UCSD-AML1 (cell line): ENCODE measurements around the gene MAP1A.

Experiments
- DNase-seq: peaks from one replicate; lab custom pipeline; 2025; ENCODE audit not compliant: unreplicated experiment; lab: John Stamatoyannopoulos, UW

The MAP1A gene

DNA sequence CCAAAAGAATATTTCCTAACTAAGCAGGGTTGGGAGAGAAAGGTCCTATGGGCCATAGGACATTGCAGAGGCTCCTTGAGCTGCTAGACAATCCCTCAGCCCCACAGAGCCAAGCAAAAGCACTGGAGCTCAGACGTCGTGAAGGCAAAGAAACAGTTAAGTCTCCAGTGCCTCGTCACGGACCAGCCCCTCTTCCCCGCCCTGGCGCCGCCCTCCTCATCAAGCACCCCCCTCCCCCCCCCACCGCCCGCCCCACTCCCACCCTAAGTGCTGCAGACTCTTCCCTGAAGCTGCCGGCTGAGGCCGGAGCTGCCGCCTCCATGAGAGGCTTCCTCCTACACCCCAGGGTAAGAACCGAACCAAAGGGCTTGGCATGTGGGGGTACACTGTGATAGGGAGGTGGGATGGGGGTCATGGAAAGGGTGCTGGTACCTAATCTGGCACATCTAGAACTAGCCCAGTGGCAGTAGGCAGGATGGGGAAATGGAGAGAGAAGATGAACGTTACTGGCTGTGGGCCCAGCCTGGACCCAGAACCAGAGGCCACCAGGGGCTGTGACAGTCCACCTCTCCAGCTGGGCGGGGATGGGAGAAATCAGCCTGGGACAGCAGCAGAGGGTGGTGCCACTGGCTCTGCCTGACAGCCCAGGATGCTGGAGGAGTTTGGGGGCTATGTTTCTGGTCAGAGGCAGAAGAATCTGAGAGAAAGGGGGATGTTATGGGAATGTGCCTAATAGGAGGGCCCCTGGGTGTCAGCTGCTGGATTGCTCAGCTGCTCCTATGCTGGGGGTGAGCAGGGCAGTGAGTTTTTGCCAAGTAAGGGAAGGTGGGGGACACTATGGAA, at the start of gene MAP1A:
Gene MAP1A (plus strand): TSS at position 255 of the 843 bp plus-strand sequence. CDS start 3,866 bp downstream, outside the sequence.
- DNase-seq, result no peak

DNA sequence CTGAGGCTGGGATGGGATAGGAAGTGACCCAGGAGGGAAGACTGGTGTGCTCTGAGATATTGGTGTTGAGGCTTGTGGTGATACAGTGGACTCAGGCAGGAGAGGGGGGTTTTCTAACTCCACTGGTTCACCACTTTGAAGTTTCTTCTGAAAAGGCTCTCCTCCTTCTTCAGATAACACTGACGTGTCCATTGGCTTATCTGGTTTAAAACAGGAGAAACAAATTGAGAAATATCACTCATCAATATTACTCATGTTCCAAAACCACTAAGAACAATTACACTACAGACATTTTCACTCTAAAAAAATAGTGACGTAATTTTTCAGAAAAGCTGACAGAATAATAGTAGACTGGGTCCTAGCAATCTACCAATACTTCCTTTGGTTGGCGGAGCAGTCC, 47.5 kb upstream of the MAP1A start:
- DNase-seq, result no peak

DNA sequence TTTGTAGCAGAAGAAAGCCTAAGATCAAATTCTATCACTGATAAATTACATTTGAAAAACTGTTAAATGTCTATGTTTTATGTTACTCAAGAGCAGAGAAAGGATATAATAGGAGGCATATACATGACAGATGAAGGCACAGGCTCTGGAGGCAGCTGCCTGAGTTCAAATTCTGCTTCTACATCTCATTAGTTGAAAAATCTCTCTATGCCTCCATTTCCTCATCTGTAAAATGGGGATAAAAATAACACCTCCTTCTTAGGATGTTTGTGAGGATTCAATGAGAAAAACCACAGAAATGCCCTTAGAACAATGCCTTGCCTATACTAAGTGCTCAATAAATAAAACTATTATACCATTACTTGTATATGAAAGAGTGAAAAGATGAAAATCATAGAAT, 45.4 kb upstream of the MAP1A start:
- DNase-seq, result no peak

DNA sequence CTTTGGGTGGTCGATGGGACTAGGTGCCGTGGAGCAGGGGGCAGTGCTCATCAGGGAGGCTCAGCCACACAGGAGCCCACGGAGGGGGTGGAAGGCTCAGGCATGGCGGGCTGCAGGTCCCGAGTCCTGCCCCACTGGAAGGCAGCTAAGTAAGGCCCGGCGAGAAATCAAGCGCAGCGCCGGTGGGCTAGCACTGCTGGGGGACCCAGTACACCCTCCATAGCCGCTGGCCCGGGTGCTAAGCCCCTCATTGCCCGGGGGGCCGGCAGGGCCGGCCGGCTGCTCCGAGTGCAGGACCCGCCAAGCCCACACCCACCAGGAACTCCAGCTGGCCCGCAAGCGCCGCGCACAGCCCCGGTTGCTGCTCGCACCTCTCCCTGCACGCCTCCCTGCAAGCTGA, 43.5 kb upstream of the MAP1A start:
- no peak for DNase-seq

DNA sequence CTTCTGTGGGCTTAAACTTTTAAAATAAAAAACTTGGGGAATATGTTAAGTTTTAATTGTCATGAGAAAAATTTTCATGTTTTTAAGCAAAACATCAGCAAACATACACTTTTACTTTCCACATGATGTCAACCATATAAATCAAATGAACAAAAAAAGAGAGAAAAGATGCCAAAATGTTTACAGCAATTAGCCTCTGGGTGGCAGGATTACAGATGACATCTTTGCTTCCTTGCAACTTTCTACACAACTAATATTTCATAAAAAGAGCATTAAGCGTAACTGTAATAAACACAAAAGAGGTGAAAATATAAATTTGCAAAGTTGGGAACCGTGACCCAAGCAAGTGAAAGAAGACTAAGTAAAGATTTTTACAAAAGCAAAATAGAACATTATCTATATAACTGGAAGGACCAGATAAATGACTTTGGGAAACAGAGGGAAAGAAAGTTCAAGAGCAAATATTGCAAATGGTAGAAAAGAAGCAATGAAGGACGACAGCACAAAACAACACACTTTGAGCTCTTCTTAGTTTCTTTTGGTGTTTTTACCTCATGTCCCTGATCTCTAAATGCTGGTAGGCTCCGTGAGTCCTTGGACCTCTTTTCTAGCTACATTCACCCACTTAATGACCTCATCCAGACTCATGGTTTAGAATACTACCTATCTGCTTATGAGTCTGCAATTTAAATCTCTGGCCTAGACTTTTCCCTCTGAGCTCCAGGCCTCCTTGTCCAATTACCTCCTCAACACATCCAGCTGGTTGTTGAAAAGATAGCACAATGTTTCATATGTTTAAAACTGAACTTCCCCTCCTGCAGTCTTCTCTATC, 33.9 kb upstream of the MAP1A start:
- no peak for DNase-seq

DNA sequence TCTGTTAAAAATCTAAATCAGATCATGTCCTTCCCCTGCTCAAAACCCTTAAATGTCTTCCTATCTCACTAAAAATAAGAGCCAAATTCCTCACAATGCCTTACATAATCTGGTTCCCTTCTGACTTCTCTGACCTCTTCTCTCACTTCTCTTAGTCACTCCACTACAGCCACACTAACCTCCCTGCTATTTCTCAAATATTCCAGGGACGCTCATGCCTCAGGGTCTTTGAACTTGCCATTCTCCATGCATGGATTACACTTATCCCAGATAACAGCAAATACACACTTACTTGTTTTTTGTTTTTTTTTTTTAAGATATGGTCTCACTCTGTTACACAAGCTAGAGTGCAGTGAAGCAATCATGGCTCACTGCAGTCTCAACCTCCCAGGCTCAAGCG, 33.0 kb upstream of the MAP1A start:
- no peak for DNase-seq

DNA sequence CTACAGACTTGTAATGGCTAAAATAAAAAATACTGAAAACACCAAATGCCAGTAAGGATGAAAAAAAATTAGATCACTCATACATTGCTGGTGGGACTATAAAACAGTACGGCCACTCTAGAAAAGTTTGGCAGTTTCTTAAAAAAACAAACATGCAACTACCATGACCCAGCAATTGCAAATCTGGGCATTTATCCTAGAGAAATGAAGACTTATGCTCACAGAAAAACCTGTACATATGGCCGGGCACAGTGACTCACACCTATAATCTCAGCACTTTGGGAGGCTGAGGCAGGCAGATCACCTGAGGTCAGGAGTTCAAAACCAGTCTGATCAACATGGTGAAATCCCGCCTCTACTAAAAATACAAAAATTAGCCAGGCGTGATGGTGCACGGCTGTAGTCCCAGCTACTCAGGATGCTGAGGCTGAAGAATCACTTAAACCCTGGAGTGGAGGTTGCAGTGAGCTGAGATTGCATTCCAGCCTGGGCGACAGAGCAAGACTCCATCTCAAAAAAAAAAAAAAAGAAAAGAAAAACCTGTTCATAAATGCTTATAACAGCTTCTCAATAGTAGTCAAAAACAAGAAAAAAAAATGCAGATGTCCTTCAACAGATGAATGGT, 30.0 kb upstream of the MAP1A start:
- DNase-seq, result no peak

DNA sequence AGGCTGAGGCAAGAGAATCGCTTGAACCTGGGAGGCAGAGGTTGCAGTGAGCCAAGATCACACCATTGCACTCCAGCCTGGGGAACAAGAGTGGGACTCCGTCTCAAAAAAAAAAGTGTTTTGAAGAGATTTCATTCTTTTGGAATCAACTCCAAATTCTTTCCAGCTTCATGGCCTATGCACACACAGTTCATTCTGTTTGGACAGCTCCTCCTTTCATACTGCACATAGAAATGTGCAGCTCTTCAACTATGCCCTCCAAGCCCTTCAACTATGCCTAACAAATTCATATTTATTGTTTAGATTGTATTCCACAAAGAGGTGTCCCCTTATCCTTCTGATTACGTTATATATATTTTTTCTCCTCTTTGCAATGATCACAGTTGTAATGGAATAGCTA, 28.6 kb upstream of the MAP1A start:
- DNase-seq, result no peak

DNA sequence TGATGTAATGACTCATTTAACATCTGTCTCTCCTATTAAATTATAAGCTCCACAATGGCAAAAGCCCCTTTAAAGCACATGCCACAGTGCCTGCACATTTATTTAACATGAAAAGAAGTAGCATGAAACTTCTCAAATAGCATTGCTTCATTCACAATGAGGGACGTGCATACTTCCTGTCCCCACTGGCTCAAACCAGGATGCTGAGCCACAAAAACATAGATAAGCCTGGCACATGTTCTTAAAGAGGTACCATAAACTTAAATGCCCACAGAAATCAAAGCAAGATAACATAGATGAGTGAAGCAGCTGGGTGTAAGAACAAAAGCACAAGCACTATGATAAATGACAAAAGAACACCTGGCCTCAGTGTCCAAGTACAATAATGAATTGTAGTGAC, 28.2 kb upstream of the MAP1A start:
- no peak for DNase-seq

DNA sequence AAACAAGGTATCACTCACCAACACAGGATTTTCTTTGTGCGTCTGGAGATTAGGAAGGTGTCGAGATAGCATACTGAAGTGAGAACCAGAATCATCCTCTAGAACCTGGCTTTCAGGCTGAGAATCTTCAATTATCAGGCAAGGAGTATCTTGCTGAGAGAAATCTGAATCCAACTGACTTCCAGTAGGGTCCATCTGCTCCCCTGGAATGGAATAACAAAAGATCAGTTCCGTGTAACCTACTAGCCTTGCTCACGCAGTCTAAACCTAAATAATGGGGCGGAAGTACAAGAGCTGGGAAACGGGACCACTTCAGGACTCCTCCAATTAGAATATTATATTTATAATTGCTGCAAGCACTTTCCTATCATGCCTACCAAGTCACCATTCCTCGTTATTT, 25.1 kb upstream of the MAP1A start:
- no peak for DNase-seq

DNA sequence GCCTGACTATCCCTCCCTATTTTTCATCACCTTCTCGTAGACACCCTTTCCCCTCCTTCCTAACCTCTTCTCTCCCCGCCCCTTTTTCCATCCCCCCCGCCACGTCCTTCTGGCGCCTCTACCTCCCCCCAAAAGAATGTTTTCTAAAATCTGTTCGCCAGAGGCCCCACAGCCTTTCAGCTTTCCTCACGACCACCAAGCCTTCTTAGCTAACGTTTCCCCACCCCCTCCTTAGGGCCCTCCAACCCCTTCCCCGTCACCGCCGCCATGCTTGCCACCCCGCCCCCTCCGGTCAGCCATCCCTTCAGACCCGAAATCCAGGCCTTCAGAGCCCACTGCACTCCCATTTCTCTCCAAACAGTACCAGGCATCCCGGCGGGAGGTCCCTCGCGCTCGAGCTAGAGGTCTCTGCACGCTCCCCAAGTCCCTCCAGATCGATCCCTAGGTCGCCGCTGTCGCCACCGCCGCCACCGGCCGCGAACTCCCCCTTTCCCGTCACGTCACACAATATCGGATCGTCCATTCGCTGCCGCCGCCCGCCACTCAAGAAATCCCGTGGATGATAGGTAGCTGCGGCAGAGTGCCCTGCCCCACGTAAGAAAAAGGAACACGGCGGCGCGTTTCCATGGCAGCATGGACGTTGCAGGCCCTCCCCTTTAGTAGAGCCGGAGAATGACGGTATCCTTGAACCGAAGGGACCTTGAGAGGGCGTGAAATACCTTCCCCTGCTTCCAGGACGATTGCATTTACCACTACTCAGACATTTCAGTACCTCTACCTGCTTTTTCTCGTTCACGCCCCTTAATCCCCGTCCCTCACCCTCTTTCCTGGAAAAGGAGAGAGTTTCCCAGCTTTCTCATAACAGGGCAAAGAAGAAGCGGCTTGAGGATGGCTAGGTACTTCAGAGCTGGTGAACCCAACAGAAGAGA, 24.5 kb upstream of the MAP1A start, which contains the start of gene TP53BP1:
Gene TP53BP1 (minus strand): TSS at position 484 of the 929 bp plus-strand sequence. CDS start 113 bp downstream, at position 371.
- DNase-seq, result peak; percentile 93

DNA sequence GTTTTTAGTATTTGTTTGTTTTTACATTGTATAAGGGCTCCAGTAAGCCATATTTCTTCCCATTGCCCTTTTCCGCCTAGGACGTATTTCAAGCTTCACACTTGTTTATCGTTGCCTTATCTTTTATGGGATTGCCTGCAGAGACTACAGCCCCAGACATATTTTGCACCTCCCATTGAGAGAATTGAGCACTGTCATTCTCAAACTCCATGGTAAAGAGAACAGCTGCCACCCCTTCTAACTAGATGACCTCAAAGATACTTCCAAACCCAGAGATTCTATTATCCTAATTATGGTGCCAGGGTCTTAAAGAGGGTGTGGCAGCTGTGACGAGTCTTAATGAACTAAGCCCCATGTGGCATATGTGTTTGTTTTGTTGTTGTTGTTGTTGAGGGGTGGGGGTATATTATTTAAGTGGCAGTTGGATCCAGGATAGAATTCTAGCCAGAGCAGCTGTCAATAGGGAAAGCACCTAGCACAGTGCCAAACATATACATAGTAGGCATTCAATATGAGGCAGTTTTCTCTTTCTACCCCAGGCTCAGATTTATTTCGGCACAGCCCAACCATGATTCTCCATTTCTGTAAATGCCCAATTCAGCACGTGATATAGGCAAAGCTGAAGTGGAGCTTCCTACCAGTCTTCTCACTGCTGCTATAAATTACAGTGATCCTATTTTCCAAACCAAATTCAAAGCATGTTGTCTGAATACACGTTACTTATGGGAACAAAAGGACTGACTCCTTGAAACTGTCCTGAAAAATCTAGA, 23.5 kb upstream of the MAP1A start:
- DNase-seq, result no peak

DNA sequence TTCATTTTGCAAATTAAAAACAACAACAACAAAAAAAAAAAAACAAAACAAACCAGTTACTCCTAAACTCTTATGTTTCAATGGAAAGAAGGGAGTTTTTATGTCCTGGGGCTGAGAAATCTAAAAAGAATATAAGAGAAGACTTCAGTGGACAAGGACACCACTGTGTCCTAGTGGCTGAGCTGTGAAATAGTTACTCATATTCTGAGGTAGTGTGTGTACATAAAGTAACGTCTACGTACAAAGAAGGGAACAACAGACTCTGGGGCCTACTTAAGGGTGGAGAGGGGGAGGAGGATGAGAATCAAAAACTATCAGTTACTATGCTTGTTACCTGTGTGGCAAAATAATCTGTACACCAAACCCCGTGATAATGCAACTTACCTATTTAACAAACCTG, 18.4 kb upstream of the MAP1A start:
- DNase-seq, result no peak

DNA sequence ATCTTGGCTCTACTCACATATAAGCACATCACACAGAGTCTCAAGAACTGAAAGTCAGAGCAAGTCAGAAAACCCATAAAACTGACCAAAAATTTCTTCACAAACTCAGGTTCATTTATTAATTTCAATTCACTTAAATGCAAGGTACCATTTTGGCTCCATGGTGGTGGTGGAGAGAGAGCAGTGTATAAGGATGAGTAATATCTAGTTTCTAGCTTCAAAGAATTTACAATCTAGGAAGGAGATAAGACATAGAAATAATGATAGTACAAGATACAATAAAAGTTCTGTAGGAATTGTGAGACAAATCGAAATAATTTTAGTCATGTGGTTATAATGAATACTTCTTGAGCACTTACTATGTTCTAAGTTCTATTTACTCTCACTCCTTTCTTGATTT, 17.8 kb upstream of the MAP1A start:
- no peak for DNase-seq

DNA sequence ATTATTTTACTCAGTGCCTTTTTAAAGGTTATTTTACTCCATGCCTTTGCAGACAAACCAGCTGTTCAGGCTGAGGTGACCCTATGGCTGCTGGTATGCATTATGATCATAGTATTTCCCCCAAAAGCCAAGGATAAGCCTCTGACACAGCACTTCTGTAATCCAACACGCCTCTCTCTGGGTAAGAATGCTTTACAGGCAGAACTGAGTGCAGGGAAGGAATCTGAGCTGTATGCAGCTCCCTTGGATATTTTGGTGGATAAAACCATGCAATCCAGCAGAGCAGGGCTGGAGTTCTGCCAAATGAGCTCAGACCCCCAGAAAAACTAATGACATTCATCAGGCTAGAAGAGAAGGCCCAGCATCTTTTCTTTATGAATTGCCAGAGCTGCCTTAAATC, 11.7 kb upstream of the MAP1A start:
- no peak for DNase-seq

DNA sequence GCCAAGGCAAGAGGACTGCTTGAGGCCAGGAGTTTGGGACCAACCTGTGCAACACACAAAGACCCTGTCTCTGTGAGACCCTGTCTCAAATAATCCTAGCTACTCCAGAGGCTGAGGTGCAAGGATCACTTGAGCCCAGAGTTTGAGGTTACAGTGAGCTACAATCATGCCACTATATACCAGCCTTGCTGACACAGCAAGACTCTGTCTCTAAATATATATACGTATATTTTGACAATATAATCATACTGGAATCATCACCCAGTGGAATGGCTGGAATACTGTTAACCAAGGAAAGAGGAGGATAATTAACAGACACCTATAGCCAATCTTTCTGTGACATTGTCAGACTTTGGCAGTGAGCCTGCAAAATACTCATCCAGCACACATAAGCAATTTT, 9.0 kb upstream of the MAP1A start:
- DNase-seq, result no peak

DNA sequence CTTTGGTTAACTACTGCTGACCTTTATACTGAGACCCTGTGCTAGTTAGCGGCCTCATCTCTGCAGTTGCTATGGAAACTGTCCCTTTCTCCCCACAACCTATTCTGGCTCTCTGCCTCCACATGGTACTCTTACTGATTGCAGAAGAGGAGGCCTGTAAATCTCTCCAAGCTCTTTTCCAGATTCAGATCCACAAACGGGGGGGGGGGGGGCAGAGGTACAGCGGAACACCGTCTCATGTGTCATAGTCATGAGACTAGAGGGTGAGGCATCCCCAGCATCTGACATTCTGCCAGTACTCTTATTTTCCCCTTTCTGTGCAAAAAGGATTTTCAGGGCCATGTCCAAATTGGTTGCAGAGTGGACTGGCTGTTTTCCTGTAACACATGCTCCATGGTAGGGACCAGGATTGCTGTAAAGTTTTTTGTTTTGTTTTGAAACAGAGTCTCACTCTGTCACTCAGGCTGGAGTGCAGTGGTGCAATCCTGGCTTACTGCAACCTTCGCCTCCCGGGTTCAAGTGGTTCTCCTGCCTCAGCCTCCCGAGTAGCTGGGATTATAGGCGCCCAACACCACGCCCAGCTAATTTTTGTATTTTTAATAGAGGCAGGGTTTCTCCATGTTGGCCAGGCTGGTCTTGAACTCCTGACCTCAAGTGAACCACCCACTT, 8.3 kb upstream of the MAP1A start:
- DNase-seq, result no peak

DNA sequence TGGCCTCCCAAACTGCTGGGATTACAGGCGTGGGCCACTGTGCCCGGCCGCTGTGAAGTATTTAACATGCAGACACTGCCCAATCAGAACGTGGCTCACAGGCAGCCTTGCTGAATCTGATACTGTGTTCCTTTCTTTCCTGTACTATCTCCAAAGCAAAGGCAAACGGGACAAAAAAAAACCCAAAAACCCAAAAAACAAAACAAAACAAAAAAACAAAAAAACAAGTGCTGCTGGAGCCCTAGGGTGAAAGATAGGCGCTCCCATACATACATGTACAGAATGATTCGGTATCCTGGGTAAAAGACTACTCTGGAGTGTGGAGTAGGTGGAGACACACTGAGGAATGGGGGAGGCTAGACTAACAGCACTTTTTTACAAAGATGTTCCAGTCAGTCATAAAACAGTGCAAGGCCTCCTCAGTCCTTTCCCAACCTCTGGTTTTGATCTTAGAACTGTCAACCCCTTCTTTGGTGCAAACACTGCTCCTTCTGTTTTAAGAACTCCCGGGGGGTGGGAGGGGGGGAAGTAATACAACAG, 7.7 kb upstream of the MAP1A start:
- no peak for DNase-seq
